Hepatocyte (in vitro differentiated cells): Measurements from ENCODE around the gene ANKRD34B.

ENCODE experiments used
- CTCF ChIP-seq: fragments of 200-600 bp; sonication (generic); IDR thresholded peaks from 2 replicates; pipeline ENCODE4 v1.5.1; 2016; ENCODE audit warnings: antibody characterized with exemption, mild to moderate bottlenecking; ENCODE audit not compliant: poor library complexity
- EZH2 ChIP-seq: fragments of 200-600 bp; sonication (generic); IDR thresholded peaks from 2 replicates; pipeline ENCODE4 v1.6.1; 2016; ENCODE audit warnings: antibody characterized with exemption, mild to moderate bottlenecking, borderline replicate concordance
- EZH2phosphoT487 ChIP-seq: fragments of 200-600 bp; sonication (generic); IDR thresholded peaks from one replicate; pipeline ENCODE4 v1.6.1; 2018; ENCODE audit warnings: antibody characterized with exemption, mild to moderate bottlenecking, low read depth, moderate library complexity; ENCODE audit not compliant: unreplicated experiment, severe bottlenecking

- TF ChIP-seq CTCF (no peak), EZH2 (no peak), EZH2phosphoT487 (no peak)
These were observed 38.7 kb upstream of the ANKRD34B start for GRCh38 chr5:80608731-80609130.
